BJ (cell line): ENCODE data around the gene OR4F6. TPM values are rescaled to one million over a fixed set of nuclear protein-coding genes. Genes with fewer than 3 reads are reported as not detected.
A peak's percentile ranks its signal among the peaks of the same experiment; 100 is the strongest.

Experiments
- CTCF ChIA-PET: fragments of 350-600 bp; formaldehyde crosslinking; extraction: SDS; loops from one replicate; lab custom pipeline; 2021; ENCODE audit warnings: antibody characterized with exemption, inconsistent platforms; lab: Yijun Ruan, JAX
- POLR2A ChIA-PET: fragments of 300-600 bp; sonication (Branson Sonifier 250); formaldehyde crosslinking; extraction: SDS; loops from one replicate; lab custom pipeline; 2021; ENCODE audit warnings: antibody characterized with exemption; lab: Charles Lee
- DNase-seq: peaks from one replicate; pipeline ENCODE4 v3.0.0-alpha.2; 2011; ENCODE audit warnings: low read depth
- H3K27me3 ChIP-seq: 2 replicates; pipeline ENCODE4 v1.6.0; 2011; ENCODE audit warnings: low read length; ENCODE audit not compliant: control insufficient read depth, insufficient read depth
- H3K36me3 ChIP-seq: 2 replicates; pipeline ENCODE4 v1.5.1; 2011; ENCODE audit warnings: low read length; ENCODE audit not compliant: control insufficient read depth, insufficient read depth
- H3K4me3 ChIP-seq: 2 replicates; pipeline ENCODE4 v1.5.1; 2011; ENCODE audit warnings: low read depth, mild to moderate bottlenecking, control low read depth, low read length
- polyA plus RNA-seq: library from polyadenylated mRNA; depleted of rRNA; stranded (reverse); fragments of >200 nt; gene quantifications from 2 replicates; pipeline ENCODE4 v1.2.3, GENCODE V29; 2011; rRNA removed
- small RNA-seq: library from RNA; depleted of rRNA; stranded (forward); fragments of <200 nt; gene quantifications from one replicate; pipeline ENCODE3, GENCODE V24; 2012; ENCODE audit warnings: low replicate concordance, low read depth; ENCODE audit not compliant: insufficient read length
- TF ChIP-seq, protein P1 (sequence below): IDR thresholded peaks from 2 replicates; pipeline ENCODE4 v1.5.1; 2011; ENCODE audit warnings: low read depth, mild to moderate bottlenecking, control low read depth, inconsistent platforms, low read length, moderate library complexity; ENCODE audit not compliant: insufficient read depth

OR4F6 gene
- polyA plus RNA-seq, 1 experiment = not detected

DNA sequence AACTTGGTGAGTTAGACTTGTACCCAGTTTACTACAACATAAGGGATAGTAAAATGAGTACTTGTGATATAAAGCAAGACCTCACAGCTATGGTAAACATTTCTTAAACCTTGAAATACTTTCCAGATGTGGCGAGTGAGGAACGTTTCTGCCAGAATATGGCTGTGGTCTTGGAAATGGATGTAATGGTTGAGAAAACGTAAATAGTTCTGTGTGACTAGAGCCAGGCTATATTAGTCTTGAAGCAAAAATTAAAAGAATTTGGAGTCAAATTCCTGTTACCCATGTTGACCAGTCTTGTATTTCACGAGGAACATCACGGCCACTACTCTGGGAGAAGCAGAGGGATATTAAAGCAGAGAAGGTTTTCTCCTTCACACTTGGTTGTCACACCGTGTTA lies 23.9 kb downstream of the OR4F6 start:
- TF ChIP-seq, protein P1, sequence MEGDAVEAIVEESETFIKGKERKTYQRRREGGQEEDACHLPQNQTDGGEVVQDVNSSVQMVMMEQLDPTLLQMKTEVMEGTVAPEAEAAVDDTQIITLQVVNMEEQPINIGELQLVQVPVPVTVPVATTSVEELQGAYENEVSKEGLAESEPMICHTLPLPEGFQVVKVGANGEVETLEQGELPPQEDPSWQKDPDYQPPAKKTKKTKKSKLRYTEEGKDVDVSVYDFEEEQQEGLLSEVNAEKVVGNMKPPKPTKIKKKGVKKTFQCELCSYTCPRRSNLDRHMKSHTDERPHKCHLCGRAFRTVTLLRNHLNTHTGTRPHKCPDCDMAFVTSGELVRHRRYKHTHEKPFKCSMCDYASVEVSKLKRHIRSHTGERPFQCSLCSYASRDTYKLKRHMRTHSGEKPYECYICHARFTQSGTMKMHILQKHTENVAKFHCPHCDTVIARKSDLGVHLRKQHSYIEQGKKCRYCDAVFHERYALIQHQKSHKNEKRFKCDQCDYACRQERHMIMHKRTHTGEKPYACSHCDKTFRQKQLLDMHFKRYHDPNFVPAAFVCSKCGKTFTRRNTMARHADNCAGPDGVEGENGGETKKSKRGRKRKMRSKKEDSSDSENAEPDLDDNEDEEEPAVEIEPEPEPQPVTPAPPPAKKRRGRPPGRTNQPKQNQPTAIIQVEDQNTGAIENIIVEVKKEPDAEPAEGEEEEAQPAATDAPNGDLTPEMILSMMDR = no peak
- ChIA-PET POLR2A (no interaction called here), CTCF (interaction anchor here (1.0 kb wide), 1 partner anchor 19 kb away, joined by 3 read pairs; no protein-coding TSS in a partner anchor)
- Histone ChIP-seq H3K4me3 (no peak overlapping the region), H3K36me3 (no peaks in the 10 kb centered on the region), H3K27me3 (no peaks in the 10 kb centered on the region)
- DNase-seq = peak; percentile 75

DNA sequence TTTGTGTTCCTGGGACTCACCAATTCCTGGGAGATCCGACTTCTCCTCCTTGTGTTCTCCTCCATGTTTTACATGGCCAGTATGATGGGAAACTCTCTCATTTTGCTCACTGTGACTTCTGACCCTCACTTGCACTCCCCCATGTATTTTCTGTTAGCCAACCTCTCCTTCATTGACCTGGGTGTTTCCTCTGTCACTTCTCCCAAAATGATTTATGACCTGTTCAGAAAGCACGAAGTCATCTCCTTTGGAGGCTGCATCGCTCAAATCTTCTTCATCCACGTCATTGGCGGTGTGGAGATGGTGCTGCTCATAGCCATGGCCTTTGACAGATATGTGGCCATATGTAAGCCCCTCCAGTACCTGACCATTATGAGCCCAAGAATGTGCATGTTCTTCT lies 25.5 kb downstream of the OR4F6 start:
- Histone ChIP-seq H3K27me3 (no peaks in the 10 kb centered on the region), H3K36me3 (no peaks in the 10 kb centered on the region), H3K4me3 (no peak overlapping the region)
- ChIA-PET CTCF (interaction anchor here (1.3 kb wide), 1 partner anchor 63 kb away, joined by 4 read pairs; no protein-coding TSS in a partner anchor), POLR2A (no interaction called here)
- DNase-seq = no peak
- TF ChIP-seq, protein P1 = no peak

DNA sequence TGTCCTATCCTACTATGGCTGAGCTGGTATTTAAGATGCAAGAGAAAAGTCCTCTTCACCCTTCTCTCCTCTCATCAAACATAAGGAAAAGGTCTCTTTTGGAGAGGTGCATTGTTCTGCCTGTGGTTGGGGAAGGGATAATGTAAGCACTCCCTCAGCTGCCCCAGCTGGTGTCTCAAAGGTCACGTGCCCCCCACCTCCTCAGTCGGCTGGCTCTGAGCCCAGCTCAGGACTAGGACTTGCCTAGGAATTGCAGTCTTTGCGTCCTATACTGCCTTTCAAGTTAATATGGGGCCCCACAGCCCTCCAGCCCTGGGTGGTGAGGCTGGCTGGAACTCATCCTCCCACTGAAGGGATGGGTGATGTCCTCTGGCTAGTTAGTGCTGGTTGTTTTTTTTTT lies 38.3 kb downstream of the OR4F6 start:
- DNase-seq = no peak
- Histone ChIP-seq H3K36me3 (no peaks in the 10 kb centered on the region), H3K27me3 (no peaks in the 10 kb centered on the region), H3K4me3 (no peak overlapping the region)
- TF ChIP-seq, protein P1 = no peak
- ChIA-PET POLR2A (no interaction called here), CTCF (no interaction called here)

DNA sequence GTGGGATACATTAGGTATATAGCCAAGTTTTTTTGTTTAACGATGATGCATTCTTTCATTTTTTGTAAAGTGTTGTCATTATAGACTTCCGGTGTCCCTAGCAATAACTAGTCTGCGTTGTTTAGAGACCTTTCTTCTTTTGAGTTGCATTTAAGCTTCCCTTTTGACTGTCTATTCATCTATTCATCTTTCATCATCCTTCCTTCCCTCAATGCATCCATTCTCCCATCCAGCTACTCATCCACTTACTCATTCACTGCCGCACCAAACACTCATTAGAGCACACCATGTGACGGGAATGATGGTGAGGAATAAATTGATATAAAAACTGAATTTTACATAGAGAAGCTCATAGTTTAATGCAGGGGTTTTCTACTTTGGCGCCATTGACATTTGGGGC lies 41.6 kb downstream of the OR4F6 start:
- ChIA-PET POLR2A (no interaction called here), CTCF (interaction anchor here (1.6 kb wide), 1 partner anchor 46 kb away, joined by 3 read pairs; no protein-coding TSS in a partner anchor)
- no peaks in the 10 kb centered on the region for H3K36me3 ChIP-seq
- TF ChIP-seq, protein P1 = no peak
- H3K27me3 ChIP-seq = no peaks in the 10 kb centered on the region
- no peak for DNase-seq
- no peak overlapping the region for H3K4me3 ChIP-seq

DNA sequence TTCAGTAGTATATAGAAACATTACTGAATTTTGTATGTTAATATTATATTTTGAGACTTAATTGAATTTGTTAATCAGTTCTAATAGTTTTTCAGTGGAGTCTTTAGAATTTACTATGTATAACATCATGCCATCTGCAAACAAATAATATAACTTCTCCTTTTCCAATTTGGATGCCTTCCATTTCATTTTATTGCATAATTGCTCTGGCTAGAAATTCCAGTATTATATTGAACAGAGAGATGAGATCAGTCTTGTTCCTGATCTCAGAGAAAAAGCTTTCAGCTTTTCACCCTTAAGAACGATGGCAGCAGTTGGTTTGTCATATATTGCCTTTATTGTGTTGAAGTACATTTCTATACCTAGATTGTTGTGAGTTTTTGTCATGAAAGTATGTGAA lies 49.0 kb downstream of the OR4F6 start:
- Histone ChIP-seq H3K27me3 (no peaks in the 10 kb centered on the region), H3K4me3 (no peak overlapping the region), H3K36me3 (no peaks in the 10 kb centered on the region)
- ChIA-PET POLR2A (no interaction called here), CTCF (no interaction called here)
- TF ChIP-seq, protein P1 = no peak
- DNase-seq = no peak

Small RNAs within 50 kb of the gene (small RNA-seq; reads per million reads assigned to genes)
- not detected for gene RN7SL209P

Other genes starting within 250 kb of the OR4F6 start
- gene TM2D3, start 151.1 kb upstream of the OR4F6 start, polyA plus RNA-seq = 34.7 and 43.8 TPM in 2 replicates
- gene TARS3, start 79.0 kb upstream of the OR4F6 start, polyA plus RNA-seq = 3.1 and 4.6 TPM in 2 replicates
- not detected in 2 replicates for gene OR4F15, start 8.7 kb downstream of the OR4F6 start, polyA plus RNA-seq